ENCODE data around the gene STRBP. TPM values are rescaled to one million over a fixed set of nuclear protein-coding genes. Genes with fewer than 3 reads are reported as not detected.

STRBP gene
- total RNA-seq, 2 donors from 2014 or later, result 25.5 to 28.7 TPM

GRCh38 chr9:123162791-123163345, 105.5 kb downstream of the STRBP start:
- Mint-ChIP-seq H3K4me3 (no peak overlapping the region), H3K27ac (peak overlapping the region; percentile 46), H3K9me3 (no peaks in the 10 kb centered on the region), H3K36me3 (ENCODE audit: insufficient read depth in 2 of 2) (no peaks in the 10 kb centered on the region), H3K27me3 (ENCODE audit: low read depth) (no peaks in the 10 kb centered on the region), H3K4me1 (ENCODE audit: low read depth) (no peaks in the 10 kb centered on the region)
- DNase-seq, result no peak
- no peak for ATAC-seq (replicated peaks in 1 of 2)

GRCh38 chr9:123162360-123162759, 106.0 kb downstream of the STRBP start:
- Mint-ChIP-seq H3K4me3 (no peak overlapping the region), H3K36me3 (ENCODE audit: insufficient read depth in 2 of 2) (no peaks in the 10 kb centered on the region), H3K27me3 (ENCODE audit: low read depth) (no peaks in the 10 kb centered on the region), H3K4me1 (ENCODE audit: low read depth) (no peaks in the 10 kb centered on the region), H3K27ac (no peak overlapping the region), H3K9me3 (no peaks in the 10 kb centered on the region)
- ATAC-seq (replicated peaks in 1 of 2) (no peak), DNase-seq (no peak)

DNA sequence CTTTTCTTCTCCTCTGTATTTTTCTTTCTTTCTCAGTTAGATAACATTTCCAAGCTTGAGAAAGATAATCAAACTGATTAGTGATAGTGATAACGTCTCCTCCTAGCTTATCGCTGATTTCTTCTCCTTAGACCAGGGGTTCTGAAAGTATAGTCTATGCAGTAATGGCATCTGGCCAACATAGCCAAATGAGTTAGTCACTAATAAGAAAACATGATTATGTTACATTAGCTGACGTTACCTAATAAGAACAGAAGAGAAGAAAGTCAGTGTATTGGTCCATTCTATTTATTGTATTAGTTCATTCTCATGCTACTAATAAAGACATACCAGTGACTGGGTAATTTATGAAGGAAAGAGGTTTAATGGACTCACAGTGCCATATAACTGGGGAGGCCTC, 111.2 kb downstream of the STRBP start:
- no peak for ATAC-seq (replicated peaks in 1 of 2)
- no peaks in the 10 kb centered on the region for H3K36me3 Mint-ChIP-seq (ENCODE audit: insufficient read depth in 2 of 2)
- H3K27me3 Mint-ChIP-seq (ENCODE audit: low read depth), result no peaks in the 10 kb centered on the region
- H3K4me3 Mint-ChIP-seq, result no peak overlapping the region
- no peaks in the 10 kb centered on the region for H3K4me1 Mint-ChIP-seq (ENCODE audit: low read depth)
- no peak overlapping the region for H3K27ac Mint-ChIP-seq
- H3K9me3 Mint-ChIP-seq, result no peaks in the 10 kb centered on the region
- DNase-seq, result no peak

DNA sequence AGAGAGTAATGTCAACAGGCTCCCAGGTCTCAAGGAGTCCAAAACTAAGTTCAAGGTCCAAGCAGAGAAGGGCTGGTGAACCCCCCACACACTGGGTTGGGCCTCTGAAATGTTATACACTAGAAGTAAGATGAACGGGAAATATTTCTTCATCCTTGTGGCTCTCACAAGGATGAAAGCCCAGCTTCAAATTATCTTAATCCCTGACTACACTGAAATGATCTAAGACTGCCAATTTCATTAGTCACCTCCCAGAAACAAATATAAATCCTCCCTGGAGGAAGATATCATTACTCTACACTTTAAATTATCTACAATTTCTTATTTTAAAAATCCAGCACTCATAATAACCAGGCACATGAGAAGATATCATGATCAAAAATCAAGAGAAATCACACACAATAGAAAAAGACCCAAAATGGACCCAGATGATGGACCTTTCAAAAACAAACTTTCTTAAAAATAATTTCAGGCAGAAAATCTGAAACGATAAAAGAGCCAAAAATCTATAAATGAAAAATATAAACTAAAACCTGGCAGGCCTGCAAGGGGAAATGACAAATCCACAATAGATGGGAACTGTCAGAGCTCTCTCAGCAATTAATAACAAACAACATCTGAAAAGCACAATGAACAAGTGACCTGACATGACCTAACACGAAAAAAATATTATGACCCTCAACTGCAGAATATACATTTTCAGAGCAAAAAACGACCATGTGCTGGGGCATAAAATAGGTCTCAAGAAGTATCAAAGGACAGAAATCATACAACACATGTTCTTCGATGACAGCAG, 117.5 kb downstream of the STRBP start:
- Mint-ChIP-seq H3K4me1 (ENCODE audit: low read depth) (no peaks in the 10 kb centered on the region), H3K4me3 (no peak overlapping the region), H3K27me3 (ENCODE audit: low read depth) (no peaks in the 10 kb centered on the region), H3K36me3 (ENCODE audit: insufficient read depth in 2 of 2) (no peaks in the 10 kb centered on the region), H3K27ac (no peak overlapping the region), H3K9me3 (no peaks in the 10 kb centered on the region)
- ATAC-seq (replicated peaks in 1 of 2) (no peak), DNase-seq (no peak)

DNA sequence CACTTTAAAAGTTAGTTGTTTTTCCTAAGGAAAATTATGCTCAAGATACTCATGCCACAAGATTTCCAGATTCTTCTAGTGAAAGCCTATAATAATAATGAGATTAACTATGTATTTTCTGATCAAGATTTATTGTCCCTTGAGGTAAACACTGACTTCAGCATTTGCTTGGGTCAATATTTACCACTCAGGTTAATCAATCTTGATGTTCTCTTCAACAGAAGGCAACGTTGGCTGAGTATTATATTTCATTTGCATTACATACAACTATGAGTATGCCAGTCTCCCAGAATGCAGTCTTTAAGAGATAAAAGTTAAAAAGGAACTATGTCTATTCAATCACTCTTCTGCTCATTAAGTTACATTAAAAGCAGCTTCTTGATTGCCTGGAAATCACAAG, 119.3 kb downstream of the STRBP start:
- H3K9me3 Mint-ChIP-seq, result no peaks in the 10 kb centered on the region
- no peaks in the 10 kb centered on the region for H3K27me3 Mint-ChIP-seq (ENCODE audit: low read depth)
- no peaks in the 10 kb centered on the region for H3K4me1 Mint-ChIP-seq (ENCODE audit: low read depth)
- H3K36me3 Mint-ChIP-seq (ENCODE audit: insufficient read depth in 2 of 2), result peaks cover 0 to 1% of the 10 kb centered on the region in 2 donors
- DNase-seq (no peak), ATAC-seq (replicated peaks in 1 of 2) (no peak)
- no peak overlapping the region for H3K27ac Mint-ChIP-seq
- H3K4me3 Mint-ChIP-seq, result no peak overlapping the region

DNA sequence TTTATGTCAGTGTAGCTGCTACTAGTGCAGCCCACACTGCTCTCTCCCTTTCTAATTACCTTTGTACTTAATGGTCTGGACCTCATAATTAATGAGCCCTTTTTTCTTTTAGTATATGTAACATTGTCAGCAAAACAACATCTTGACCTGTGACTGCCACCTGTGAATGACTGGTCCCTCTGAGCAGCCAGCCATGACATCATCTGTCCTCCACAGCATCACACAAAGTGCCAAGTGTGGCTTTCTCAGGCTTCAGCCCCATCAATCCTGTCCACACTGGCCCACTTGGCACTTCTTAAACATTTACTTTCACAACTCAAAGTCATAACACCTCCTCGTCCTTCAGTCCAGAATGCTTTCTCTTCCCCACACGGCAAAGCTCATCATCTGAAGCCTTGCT, 130.2 kb downstream of the STRBP start:
- peaks cover 5% of the 10 kb centered on the region for H3K4me1 Mint-ChIP-seq (ENCODE audit: low read depth)
- ATAC-seq (replicated peaks in 1 of 2) (no peak), DNase-seq (no peak)
- H3K4me3 Mint-ChIP-seq, result no peak overlapping the region
- H3K27ac Mint-ChIP-seq, result no peak overlapping the region
- H3K36me3 Mint-ChIP-seq (ENCODE audit: insufficient read depth in 2 of 2), result no peaks in the 10 kb centered on the region
- no peaks in the 10 kb centered on the region for H3K27me3 Mint-ChIP-seq (ENCODE audit: low read depth)
- H3K9me3 Mint-ChIP-seq, result no peaks in the 10 kb centered on the region

DNA sequence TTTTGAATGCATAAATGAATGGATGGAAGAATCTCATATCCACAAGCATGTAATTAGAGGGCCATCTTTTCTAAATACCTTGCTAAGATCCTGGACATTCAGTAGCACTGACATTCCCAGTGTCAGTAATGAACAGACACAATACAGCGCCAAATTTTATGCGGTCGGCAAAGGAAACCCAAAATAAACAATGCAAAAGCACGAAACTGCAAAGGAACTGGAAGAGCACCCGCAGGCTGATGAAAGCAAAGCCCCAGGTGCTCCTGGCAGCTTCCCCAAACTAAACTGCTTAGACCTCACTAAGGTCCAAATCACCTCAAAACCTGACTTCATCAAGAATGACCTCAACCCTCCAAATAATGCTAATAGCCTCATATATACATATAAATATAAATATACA, 133.0 kb downstream of the STRBP start:
- no peak for ATAC-seq (replicated peaks in 1 of 2)
- no peak for DNase-seq
- H3K4me3 Mint-ChIP-seq, result no peak overlapping the region
- no peaks in the 10 kb centered on the region for H3K36me3 Mint-ChIP-seq (ENCODE audit: insufficient read depth in 2 of 2)
- H3K27me3 Mint-ChIP-seq (ENCODE audit: low read depth), result no peaks in the 10 kb centered on the region
- H3K27ac Mint-ChIP-seq, result no peak overlapping the region
- H3K4me1 Mint-ChIP-seq (ENCODE audit: low read depth), result peaks cover 5% of the 10 kb centered on the region
- no peaks in the 10 kb centered on the region for H3K9me3 Mint-ChIP-seq

- no peaks in the 10 kb centered on the region for H3K36me3 Mint-ChIP-seq (ENCODE audit: insufficient read depth in 2 of 2)
- no peaks in the 10 kb centered on the region for H3K9me3 Mint-ChIP-seq
- ATAC-seq (replicated peaks in 1 of 2), result no peak
- no peak overlapping the region for H3K4me3 Mint-ChIP-seq
- H3K27ac Mint-ChIP-seq, result no peak overlapping the region
- H3K27me3 Mint-ChIP-seq (ENCODE audit: low read depth), result no peaks in the 10 kb centered on the region
- no peaks in the 10 kb centered on the region for H3K4me1 Mint-ChIP-seq (ENCODE audit: low read depth)
- no peak for DNase-seq
Observed at GRCh38 chr9:123132696-123133095, 135.7 kb downstream of the STRBP start.

DNA sequence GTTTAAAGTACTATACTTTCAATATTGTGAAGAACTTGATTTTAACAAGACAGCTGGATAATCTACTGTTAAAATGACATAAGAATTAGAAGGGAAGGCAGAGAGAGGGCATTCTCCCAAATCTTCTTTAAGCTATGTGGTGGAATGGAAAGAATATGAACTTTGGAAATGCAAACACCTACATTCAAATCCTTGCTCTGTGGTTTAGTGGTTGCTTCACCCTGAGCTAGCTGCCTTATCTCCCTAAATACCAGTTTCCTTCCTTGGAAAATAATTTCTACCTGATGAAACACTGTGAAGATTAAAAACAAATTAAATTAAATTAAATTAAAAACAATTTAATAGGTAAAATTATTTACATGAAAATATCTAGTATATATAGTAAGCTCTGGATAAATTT, 136.4 kb downstream of the STRBP start:
- no peaks in the 10 kb centered on the region for H3K36me3 Mint-ChIP-seq (ENCODE audit: insufficient read depth in 2 of 2)
- no peaks in the 10 kb centered on the region for H3K9me3 Mint-ChIP-seq
- DNase-seq (no peak), ATAC-seq (replicated peaks in 1 of 2) (no peak)
- no peak overlapping the region for H3K4me3 Mint-ChIP-seq
- no peaks in the 10 kb centered on the region for H3K4me1 Mint-ChIP-seq (ENCODE audit: low read depth)
- H3K27ac Mint-ChIP-seq, result no peak overlapping the region
- no peaks in the 10 kb centered on the region for H3K27me3 Mint-ChIP-seq (ENCODE audit: low read depth)

GRCh38 chr9:123131258-123131657, 137.1 kb downstream of the STRBP start:
- Mint-ChIP-seq H3K9me3 (no peaks in the 10 kb centered on the region), H3K27me3 (ENCODE audit: low read depth) (no peaks in the 10 kb centered on the region), H3K36me3 (ENCODE audit: insufficient read depth in 2 of 2) (no peaks in the 10 kb centered on the region), H3K27ac (no peak overlapping the region), H3K4me3 (no peak overlapping the region), H3K4me1 (ENCODE audit: low read depth) (no peaks in the 10 kb centered on the region)
- DNase-seq (no peak), ATAC-seq (replicated peaks in 1 of 2) (no peak)

DNA sequence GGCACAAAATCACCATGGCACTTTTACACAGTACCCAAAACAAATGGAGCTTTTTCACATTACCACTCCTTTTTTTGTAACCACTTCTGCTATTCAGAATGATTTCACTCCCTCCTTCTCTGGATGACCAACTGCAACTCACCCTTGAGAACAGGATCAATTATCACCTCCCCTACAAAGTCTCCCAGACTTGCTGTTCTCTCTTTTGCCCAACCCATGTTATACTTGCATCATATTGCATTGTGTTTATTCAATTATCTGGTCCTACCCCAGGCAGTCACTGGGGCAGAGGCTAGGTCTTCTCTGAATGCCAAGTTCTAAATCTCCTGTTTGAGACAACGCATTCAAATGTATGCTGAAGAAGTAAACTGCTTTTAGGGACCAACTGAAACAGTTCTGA, 139.0 kb downstream of the STRBP start:
- no peaks in the 10 kb centered on the region for H3K27me3 Mint-ChIP-seq (ENCODE audit: low read depth)

GRCh38 chr9:123128591-123128990, 139.8 kb downstream of the STRBP start:
- Mint-ChIP-seq H3K27ac (no peak overlapping the region), H3K36me3 (ENCODE audit: insufficient read depth in 2 of 2) (no peaks in the 10 kb centered on the region), H3K27me3 (ENCODE audit: low read depth) (no peaks in the 10 kb centered on the region), H3K9me3 (no peaks in the 10 kb centered on the region), H3K4me3 (no peak overlapping the region), H3K4me1 (ENCODE audit: low read depth) (no peaks in the 10 kb centered on the region)
- ATAC-seq (replicated peaks in 1 of 2), result no peak
- DNase-seq, result no peak

More for the DNA sequence above, 139.0 kb downstream of the STRBP start:
- Mint-ChIP-seq H3K36me3 (ENCODE audit: insufficient read depth in 2 of 2) (no peaks in the 10 kb centered on the region), H3K27ac (no peak overlapping the region), H3K4me1 (ENCODE audit: low read depth) (no peaks in the 10 kb centered on the region), H3K9me3 (no peaks in the 10 kb centered on the region), H3K4me3 (no peak overlapping the region)
- DNase-seq (no peak), ATAC-seq (replicated peaks in 1 of 2) (no peak)

DNA sequence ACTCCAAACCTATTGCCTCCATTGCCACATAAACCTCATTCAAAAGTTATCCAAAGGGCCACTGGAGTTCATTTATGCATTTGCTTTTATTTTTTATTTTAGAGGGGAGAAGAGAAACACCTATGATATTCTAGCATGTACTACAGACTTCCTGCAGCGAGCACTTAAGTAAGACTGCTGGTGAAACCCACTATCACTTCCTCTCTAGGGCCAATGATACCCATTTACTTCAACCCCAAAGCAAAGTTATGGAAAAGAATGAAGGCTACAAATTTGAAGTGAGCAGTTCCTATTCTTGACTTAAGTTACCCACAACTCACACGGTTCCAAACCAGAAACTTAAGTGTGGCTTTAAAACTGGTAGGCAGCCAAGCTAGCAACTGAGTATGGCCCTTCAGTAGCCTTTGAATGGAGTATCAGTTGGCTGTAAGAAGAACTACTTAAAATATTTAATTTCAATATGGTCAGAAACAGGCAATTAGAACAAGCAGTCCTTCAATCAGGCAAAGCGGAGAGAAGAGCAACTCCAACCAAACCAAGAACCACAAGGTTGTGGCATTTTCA, 140.8 kb downstream of the STRBP start:
- Mint-ChIP-seq H3K36me3 (ENCODE audit: insufficient read depth in 2 of 2) (no peaks in the 10 kb centered on the region), H3K9me3 (no peaks in the 10 kb centered on the region), H3K27me3 (ENCODE audit: low read depth) (no peaks in the 10 kb centered on the region), H3K4me3 (no peak overlapping the region), H3K4me1 (ENCODE audit: low read depth) (no peaks in the 10 kb centered on the region), H3K27ac (no peak overlapping the region)
- ATAC-seq (replicated peaks in 1 of 2), result no peak
- no peak for DNase-seq

GRCh38 chr9:123121457-123121856, 146.9 kb downstream of the STRBP start:
- no peak overlapping the region for H3K27ac Mint-ChIP-seq
- H3K4me1 Mint-ChIP-seq (ENCODE audit: low read depth), result no peaks in the 10 kb centered on the region
- no peaks in the 10 kb centered on the region for H3K9me3 Mint-ChIP-seq
- DNase-seq, result no peak
- ATAC-seq (replicated peaks in 1 of 2), result no peak
- no peak overlapping the region for H3K4me3 Mint-ChIP-seq
- no peaks in the 10 kb centered on the region for H3K27me3 Mint-ChIP-seq (ENCODE audit: low read depth)
- no peaks in the 10 kb centered on the region for H3K36me3 Mint-ChIP-seq (ENCODE audit: insufficient read depth in 2 of 2)

Data from activated T-cell treated with anti-CD3 and anti-CD28 coated beads, Interleukin-2, amount 50 U/mL, for 72 hours (primary cell).